ENCODE results near the gene SVOP.
"Not testable (repeated sequence)": the region's sequence is repeated elsewhere in the genome, so short reads cannot be mapped to it uniquely, and the experiment has no call there.

The SVOP gene

GRCh38 chr12:108881953-108882352 lies 138.9 kb downstream of the SVOP start:
- no peak for DNase-seq

- DNase-seq, result no peak
Measured at GRCh38 chr12:108879615-108880254, 141.1 kb downstream of the SVOP start, which contains the start of gene DAO. TSS of gene DAO (plus strand) at chr12:108880092. CDS start at chr12:108885007, 4,915 bp downstream.

GRCh38 chr12:108876550-108876949 lies 144.3 kb downstream of the SVOP start:
- no peak for DNase-seq

- no peak for DNase-seq
Measured at GRCh38 chr12:108875682-108876361, 145.0 kb downstream of the SVOP start.

GRCh38 chr12:108875280-108875679 lies 145.6 kb downstream of the SVOP start:
- no peak for DNase-seq

GRCh38 chr12:108868781-108869180 lies 152.1 kb downstream of the SVOP start:
- no peak for DNase-seq

- DNase-seq, result not testable (repeated sequence)
Measured at GRCh38 chr12:108866083-108866482, 154.8 kb downstream of the SVOP start.

GRCh38 chr12:108865169-108865568 lies 155.7 kb downstream of the SVOP start:
- no peak for DNase-seq

- no peak for DNase-seq
Measured at GRCh38 chr12:108862588-108862959, 158.3 kb downstream of the SVOP start.

- DNase-seq, result no peak
Measured at GRCh38 chr12:108861878-108862587, 158.8 kb downstream of the SVOP start.

- DNase-seq, result no peak
Measured at GRCh38 chr12:108860443-108860842, 160.4 kb downstream of the SVOP start.

- DNase-seq, result no peak
Measured at GRCh38 chr12:108859923-108860291, 161.0 kb downstream of the SVOP start.

- DNase-seq, result not testable (repeated sequence)
Measured at GRCh38 chr12:108859141-108859922, 161.5 kb downstream of the SVOP start.

- no peak for DNase-seq
Measured at GRCh38 chr12:108858311-108859074, 162.4 kb downstream of the SVOP start.
